ENCODE measurements around the gene KIDINS220.
A peak's percentile ranks its signal among the peaks of the same experiment; 100 is the strongest.
"Not testable (repeated sequence)": the region's sequence is repeated elsewhere in the genome, so short reads cannot be mapped to it uniquely, and the experiment has no call there.

The KIDINS220 gene

GRCh38 chr2:8753609-8754008 is 83.8 kb downstream of the KIDINS220 start:
- DNase-seq: no peak

DNA sequence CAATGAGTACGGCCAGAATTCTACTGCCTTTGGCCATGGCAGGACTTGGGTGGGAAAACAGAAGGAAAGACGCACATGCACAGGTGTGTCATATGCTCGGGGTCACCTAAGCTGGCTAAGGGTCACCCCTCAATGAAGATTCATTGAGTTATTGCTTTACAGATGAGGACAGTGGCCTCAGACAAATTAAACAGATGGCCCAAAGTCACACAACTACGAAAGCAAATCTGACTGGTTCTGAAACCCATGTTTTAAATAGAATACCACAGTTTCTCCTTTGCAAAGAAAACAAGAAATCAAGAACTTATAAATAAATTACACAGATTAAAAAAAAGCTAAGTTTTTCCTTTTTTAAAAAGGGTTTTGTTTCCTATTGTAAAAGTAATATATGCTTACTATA is 85.0 kb downstream of the KIDINS220 start:
- no peak for DNase-seq

- DNase-seq: peak; percentile 39
Measured at GRCh38 chr2:8750221-8750620, 87.2 kb downstream of the KIDINS220 start.

- no peak for DNase-seq
Measured at GRCh38 chr2:8743261-8743660, 94.2 kb downstream of the KIDINS220 start.

DNA sequence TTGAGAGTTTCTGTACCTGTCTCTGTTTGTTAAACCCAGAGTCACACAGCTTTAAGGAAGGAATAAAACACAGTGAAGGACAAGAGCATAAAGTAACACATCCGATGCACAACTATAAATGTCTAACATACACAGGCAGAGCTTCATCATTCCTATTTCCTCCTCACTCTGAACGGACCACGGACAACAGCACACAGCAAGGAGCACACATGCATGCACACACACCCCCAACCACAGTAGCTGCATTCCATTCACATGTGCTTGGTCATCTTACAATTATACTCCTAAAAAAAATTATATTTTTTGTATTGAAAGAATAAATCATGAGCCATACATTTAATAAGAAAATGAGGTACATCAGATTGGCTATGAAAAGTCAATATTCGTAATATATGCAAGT is 97.3 kb downstream of the KIDINS220 start:
- peak; percentile 45 for DNase-seq

GRCh38 chr2:8737571-8738175 is 99.7 kb downstream of the KIDINS220 start:
- DNase-seq: peak; percentile 28

- no peak for DNase-seq
Measured at GRCh38 chr2:8732601-8733000, 104.8 kb downstream of the KIDINS220 start.

GRCh38 chr2:8729939-8730338 is 107.5 kb downstream of the KIDINS220 start:
- no peak for DNase-seq

DNA sequence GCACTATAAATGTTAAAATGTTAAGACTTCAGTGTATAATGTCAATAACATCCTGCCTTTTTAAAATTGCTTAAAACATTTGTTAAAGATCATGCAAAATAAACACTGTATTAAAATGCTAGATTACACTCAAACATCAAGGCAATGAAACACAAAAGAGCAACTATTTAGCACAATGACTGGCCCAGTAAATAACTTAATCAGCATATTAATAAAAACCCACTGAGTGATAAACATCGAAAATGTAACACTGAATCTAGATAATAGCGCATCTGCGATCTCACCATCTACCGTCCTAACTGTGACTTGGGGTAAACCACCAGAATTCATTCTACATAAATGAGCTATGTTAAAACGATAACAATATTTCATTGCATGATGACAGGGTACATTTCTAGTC is 108.3 kb downstream of the KIDINS220 start:
- not testable (repeated sequence) for DNase-seq

GRCh38 chr2:8728305-8729015 is 109.0 kb downstream of the KIDINS220 start:
- DNase-seq: no peak

DNA sequence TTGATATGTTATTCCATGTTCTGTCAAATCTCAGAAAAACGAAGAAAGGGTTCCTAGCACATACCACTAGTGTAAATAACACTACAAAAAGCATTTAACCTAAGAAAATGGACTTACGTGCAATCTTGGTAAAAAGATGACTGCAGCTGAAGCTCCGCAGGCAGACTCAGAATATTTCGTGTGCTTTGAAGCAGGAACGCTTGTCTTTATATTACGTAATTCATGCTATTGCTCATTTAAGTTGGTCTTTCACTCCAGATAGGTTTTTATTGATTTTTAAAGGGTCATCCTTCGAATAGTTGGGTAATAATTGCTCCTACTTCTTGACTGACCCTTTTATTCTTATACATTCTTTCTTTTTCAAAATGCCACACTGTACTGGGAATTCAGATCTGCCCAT is 111.6 kb downstream of the KIDINS220 start:
- DNase-seq: no peak

- DNase-seq: no peak
Measured at GRCh38 chr2:8722986-8723385, 114.4 kb downstream of the KIDINS220 start.

DNA sequence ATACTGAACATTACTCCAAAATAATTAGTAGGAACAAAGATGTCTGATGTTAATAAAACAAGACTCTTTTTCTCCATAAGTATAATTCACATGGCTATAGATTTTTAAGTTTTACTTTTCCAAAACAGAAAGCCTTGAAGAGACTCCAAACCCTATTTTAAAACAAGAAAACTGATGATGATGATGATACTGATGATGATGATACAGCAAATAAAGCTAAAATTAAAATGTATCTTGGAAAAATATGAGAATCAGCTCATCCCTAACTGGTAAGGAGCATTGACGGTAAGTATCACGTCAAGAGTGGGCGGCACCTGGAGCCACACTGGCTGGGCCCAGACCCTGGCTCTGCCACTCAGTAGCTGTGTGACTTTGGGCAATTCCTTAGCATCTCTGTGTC is 116.0 kb downstream of the KIDINS220 start:
- DNase-seq: no peak

DNA sequence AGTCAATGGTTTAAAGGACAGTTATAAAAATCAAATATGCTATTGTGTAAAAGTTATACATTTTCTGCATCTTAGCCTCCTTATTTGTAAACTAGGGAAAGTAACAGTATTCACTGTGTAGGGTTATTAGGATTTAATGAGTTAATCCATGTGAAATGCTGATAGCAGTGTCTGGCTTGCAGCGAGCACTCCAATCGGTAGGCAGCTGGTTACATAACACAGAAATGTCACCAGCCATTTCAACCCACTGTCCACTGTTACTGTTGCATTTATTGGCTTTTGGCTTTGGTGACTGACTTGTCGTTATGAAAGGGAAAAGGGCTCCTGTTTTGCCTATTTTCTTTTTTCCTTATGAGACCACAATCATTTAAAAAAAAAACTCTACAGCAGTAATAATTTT is 116.7 kb downstream of the KIDINS220 start:
- no peak for DNase-seq

DNA sequence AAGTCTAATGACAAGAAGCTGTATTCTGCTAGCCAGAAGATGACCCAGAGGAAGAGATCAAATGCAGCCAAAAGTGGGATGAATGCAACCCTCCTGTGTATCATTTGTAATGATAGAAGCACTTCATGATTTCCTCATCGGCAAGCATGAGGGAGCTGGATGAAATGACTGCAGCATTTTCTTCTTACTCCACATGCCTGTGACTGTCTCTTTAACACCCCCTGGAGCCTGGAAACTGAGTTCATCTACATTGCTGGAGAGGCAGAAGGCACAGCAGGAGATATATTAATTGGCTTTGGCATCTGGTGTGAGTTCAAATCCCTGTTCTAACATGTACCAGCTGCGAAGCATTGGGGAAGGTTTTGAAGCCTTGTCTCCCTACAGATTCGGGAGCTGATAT is 117.9 kb downstream of the KIDINS220 start:
- DNase-seq: peak; percentile 56

DNA sequence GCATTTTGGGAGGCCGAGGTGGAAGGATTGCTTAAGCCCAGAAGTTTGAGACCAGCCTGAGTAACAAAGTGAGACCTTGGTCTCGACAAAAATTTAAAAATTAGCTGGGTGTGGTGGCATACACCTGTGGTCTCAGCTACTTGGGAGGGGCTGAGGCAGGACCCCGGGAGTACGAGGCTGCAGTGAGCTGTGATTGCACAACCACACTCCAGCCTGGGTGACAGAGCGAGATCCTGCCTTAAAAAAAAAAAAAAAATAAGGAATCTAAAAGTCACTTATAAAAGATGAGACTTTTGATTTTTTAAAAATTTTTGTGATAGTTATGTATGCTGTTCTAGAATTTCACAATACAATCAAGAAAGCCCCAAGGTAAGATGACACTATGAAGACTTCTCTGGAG is 122.4 kb downstream of the KIDINS220 start:
- DNase-seq: no peak

DNA sequence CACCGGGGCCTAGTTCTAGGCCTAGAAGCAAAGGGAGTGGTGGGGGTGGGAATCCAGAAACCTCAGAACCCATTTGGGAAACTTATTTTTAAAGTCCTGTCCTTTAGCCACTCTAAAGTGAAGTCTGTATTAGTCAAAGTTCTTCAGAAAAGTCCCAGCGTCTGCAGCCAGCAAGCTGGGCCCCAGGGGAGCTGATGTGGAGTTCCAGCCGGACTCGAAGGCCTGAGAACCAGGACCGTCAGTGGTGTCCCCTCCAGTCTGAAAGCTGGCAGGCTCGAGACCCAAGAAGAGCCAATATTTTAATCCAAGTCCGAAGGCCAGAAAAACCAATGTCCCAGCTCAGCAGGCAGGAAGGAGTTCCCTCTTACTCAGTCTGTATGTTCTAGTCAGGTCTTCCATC is 123.1 kb downstream of the KIDINS220 start:
- no peak for DNase-seq

GRCh38 chr2:8710951-8711350 is 126.5 kb downstream of the KIDINS220 start:
- DNase-seq: no peak

GRCh38 chr2:8709611-8710010 is 127.8 kb downstream of the KIDINS220 start:
- no peak for DNase-seq

DNA sequence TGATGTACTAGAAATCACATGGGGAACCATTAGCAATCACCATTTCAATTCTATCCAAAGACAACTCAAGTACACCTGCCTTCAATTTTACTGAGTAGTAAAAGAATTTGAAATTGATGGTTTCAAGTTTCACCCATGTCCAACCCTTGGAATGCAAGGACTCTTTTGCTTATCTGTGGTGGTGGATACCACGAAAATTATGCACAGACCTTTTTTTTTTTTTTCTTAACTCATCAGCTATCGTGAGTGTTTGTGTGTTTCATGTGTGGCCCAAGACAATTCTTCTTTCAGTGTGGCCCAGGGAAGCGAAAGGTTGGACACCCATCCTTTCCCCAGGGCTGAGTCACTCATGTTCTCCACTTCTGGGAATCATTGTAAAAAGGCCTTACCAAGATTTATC is 132.5 kb downstream of the KIDINS220 start:
- peak; percentile 48 for DNase-seq

DNA sequence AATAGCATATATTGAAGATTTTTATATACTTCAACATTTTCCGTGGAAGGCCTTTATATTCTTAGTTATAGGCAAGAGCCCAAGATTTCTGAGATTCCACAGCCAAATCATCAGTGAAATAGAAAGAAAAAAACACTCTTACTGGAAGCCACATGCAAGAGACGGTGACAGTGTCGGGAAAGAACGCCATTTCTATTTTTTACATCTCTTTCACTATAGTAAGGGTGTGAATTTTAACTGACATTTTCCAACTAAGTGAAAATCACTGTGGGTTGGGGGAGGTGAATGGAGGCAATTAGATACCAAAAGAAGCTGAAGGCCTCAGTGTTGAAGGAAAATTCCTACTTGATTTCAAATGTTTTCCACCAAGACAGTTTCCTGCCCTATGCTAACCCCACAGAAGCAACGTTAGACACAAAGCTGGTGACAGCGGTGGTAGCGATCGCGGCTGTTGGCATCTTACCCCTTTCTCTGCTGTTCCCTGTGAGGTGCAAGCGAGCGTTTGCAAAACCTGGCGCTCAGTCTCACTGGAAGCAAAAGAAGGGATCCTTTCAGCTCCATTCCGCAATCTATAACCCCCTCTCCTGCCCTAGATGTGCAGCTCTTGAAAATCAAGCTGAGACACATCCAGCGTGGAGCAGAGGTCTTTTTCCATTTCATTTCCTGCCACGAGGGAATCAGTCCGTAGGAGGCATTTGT is 135.6 kb downstream of the KIDINS220 start:
- DNase-seq: no peak

- DNase-seq: no peak
Measured at GRCh38 chr2:8699839-8700238, 137.6 kb downstream of the KIDINS220 start.

DNA sequence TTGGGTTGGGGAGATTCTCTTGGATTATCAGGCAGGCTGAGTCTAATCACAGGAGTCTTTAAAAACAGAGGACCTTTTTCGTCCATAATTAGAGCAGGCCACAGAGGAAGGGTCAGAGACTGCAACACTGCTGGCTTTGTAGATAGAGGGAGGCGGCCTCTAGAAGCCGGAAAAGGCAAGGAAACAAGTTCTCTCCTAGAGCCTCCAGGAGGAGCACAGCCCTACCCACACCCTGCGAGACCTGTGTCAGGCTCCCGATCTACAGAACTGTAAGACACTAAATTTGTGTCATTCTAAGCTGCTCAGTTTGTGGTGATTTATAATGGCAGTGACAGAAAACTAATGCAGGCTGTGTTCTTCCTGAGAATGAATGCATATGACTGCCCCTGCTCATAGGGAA is 140.2 kb downstream of the KIDINS220 start:
- DNase-seq: no peak

DNA sequence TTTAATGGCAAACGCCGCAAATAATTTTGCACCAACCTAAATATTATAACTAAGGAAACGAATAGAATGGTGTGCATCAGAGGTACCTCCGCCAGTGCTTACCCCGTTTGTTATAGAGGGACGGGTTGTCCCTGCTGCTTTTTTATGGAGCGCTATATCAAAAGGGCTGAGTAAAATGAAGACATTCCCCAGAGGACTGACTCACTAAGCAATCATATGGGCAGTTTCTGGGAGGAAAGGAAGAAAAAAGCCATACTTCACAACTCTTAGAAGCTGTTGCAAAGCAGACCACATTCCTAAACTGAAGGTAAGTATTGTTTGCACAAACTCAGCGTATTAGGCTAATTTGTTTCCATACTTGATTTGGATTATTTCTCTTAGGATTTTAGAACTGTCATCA is 142.7 kb downstream of the KIDINS220 start:
- DNase-seq: peak; percentile 66

Data from fibroblast of skin of abdomen (primary cell).